Neural crest cell (in vitro differentiated cells): Measurements from ENCODE around the gene EFCAB11. TPM values are rescaled to one million over a fixed set of nuclear protein-coding genes. Genes with fewer than 3 reads are reported as not detected.

Experiments used
- DNase-seq: peaks from one replicate; pipeline ENCODE4 v3.0.0; 2021; ENCODE audit warnings: low read depth, mixed read lengths, low spot score
- H3K27ac Mint-ChIP-seq: one replicate; pipeline ENCODE4 v1.8.0; 2021; ENCODE audit warnings: mild to moderate bottlenecking, mixed read lengths; ENCODE audit not compliant: unreplicated experiment
- H3K27me3 Mint-ChIP-seq: 2 replicates; pipeline ENCODE4 v1.8.0; 2021; ENCODE audit warnings: low read depth, mild to moderate bottlenecking, mixed read lengths
- H3K36me3 Mint-ChIP-seq: 2 replicates; pipeline ENCODE4 v1.8.0; 2021; ENCODE audit warnings: low read depth, mild to moderate bottlenecking, mixed read lengths
- H3K4me1 Mint-ChIP-seq: 2 replicates; pipeline ENCODE4 v1.8.0; 2021; ENCODE audit warnings: mixed read lengths
- H3K4me3 Mint-ChIP-seq: one replicate; pipeline ENCODE4 v1.8.0; 2021; ENCODE audit warnings: mild to moderate bottlenecking, mixed read lengths
- H3K9me3 Mint-ChIP-seq: 2 replicates; pipeline ENCODE4 v1.8.0; 2021; ENCODE audit warnings: mixed read lengths
- total RNA-seq: library from RNA; stranded (reverse); gene quantifications from 2 replicates; pipeline ENCODE4 v1.2.1, GENCODE V29; 2021
- TF ChIP-seq, protein P1 (sequence below): fragments of 200-600 bp; sonication (generic); conservative IDR thresholded peaks from 2 replicates; pipeline ENCODE4 v1.5.0; 2021; ENCODE audit warnings: antibody characterized with exemption, mild to moderate bottlenecking

EFCAB11 gene
- total RNA-seq, 1 donor from 2014 or later, result 15.4 TPM

- no peak overlapping the region for H3K4me3 Mint-ChIP-seq
Observed at GRCh38 chr14:89750908-89751392, 203.6 kb downstream of the EFCAB11 start.

GRCh38 chr14:89750281-89750755, 204.2 kb downstream of the EFCAB11 start:
- H3K27ac Mint-ChIP-seq, result no peak overlapping the region
- H3K4me1 Mint-ChIP-seq, result peaks cover 17% of the 10 kb centered on the region
- TF ChIP-seq, protein P1, sequence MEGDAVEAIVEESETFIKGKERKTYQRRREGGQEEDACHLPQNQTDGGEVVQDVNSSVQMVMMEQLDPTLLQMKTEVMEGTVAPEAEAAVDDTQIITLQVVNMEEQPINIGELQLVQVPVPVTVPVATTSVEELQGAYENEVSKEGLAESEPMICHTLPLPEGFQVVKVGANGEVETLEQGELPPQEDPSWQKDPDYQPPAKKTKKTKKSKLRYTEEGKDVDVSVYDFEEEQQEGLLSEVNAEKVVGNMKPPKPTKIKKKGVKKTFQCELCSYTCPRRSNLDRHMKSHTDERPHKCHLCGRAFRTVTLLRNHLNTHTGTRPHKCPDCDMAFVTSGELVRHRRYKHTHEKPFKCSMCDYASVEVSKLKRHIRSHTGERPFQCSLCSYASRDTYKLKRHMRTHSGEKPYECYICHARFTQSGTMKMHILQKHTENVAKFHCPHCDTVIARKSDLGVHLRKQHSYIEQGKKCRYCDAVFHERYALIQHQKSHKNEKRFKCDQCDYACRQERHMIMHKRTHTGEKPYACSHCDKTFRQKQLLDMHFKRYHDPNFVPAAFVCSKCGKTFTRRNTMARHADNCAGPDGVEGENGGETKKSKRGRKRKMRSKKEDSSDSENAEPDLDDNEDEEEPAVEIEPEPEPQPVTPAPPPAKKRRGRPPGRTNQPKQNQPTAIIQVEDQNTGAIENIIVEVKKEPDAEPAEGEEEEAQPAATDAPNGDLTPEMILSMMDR, result no peak
- H3K4me3 Mint-ChIP-seq, result no peak overlapping the region
- no peaks in the 10 kb centered on the region for H3K27me3 Mint-ChIP-seq
- peaks cover 14% of the 10 kb centered on the region for H3K9me3 Mint-ChIP-seq
- H3K36me3 Mint-ChIP-seq, result peaks cover 4% of the 10 kb centered on the region
- DNase-seq, result no peak

More at GRCh38 chr14:89750908-89751392, 203.6 kb downstream of the EFCAB11 start:
- TF ChIP-seq, protein P1, result no peak
- Mint-ChIP-seq H3K27ac (no peak overlapping the region), H3K9me3 (peaks cover 10% of the 10 kb centered on the region), H3K27me3 (no peaks in the 10 kb centered on the region), H3K4me1 (peaks cover 17% of the 10 kb centered on the region), H3K36me3 (peaks cover 4% of the 10 kb centered on the region)
- no peak for DNase-seq

GRCh38 chr14:89748004-89748403, 206.5 kb downstream of the EFCAB11 start:
- H3K27ac Mint-ChIP-seq, result no peak overlapping the region
- TF ChIP-seq, protein P1, result no peak
- H3K27me3 Mint-ChIP-seq, result no peaks in the 10 kb centered on the region
- H3K4me3 Mint-ChIP-seq, result no peak overlapping the region
- H3K9me3 Mint-ChIP-seq, result peaks cover 17% of the 10 kb centered on the region
- H3K36me3 Mint-ChIP-seq, result peaks cover 4% of the 10 kb centered on the region
- no peak for DNase-seq
- H3K4me1 Mint-ChIP-seq, result peaks cover 17% of the 10 kb centered on the region

DNA sequence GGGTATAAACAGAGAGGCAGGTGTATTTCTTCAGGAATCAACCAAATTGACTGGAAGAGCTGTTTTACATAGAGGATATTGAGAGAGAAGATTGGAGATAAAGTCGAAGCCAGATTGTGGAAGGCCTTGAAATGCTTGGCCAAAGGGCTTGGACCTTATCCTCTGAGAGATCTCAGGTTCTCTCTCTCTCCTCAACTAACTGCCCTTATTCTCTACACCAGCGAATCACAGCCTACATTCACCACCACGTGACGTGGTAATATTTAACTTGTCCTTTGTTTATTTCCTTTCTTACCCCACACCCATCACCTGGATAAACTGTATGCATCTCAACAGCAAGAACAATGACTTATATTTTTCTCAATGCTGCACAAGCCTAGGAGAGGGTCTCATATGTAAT, 207.4 kb downstream of the EFCAB11 start:
- H3K4me1 Mint-ChIP-seq, result peaks cover 17% of the 10 kb centered on the region
- H3K27ac Mint-ChIP-seq, result no peak overlapping the region
- no peak for DNase-seq
- H3K4me3 Mint-ChIP-seq, result no peak overlapping the region
- H3K27me3 Mint-ChIP-seq, result no peaks in the 10 kb centered on the region
- peaks cover 5% of the 10 kb centered on the region for H3K36me3 Mint-ChIP-seq
- TF ChIP-seq, protein P1, result no peak
- H3K9me3 Mint-ChIP-seq, result peaks cover 21% of the 10 kb centered on the region

GRCh38 chr14:89746654-89747053, 207.9 kb downstream of the EFCAB11 start:
- Mint-ChIP-seq H3K27ac (peak overlapping the region; percentile 38), H3K4me3 (no peak overlapping the region), H3K36me3 (peaks cover 8% of the 10 kb centered on the region), H3K4me1 (peaks cover 14% of the 10 kb centered on the region), H3K9me3 (peaks cover 24% of the 10 kb centered on the region), H3K27me3 (no peaks in the 10 kb centered on the region)
- TF ChIP-seq, protein P1, result no peak
- DNase-seq, result no peak
